Activated CD8-positive, alpha-beta memory T cell treated with anti-CD3 and anti-CD28 coated beads, Interleukin-2, amount 50 U/mL, for 4 hours (primary cell): Measurements from ENCODE around the gene SYN1.
"Not testable (repeated sequence)": the region's sequence is repeated elsewhere in the genome, so short reads cannot be mapped to it uniquely, and the experiment has no call there.

Experiments used
- DNase-seq: peaks from one replicate; pipeline ENCODE4 v3.0.0-alpha.2; 2020

SYN1 gene

GRCh38 chrX:47619486-47620302 is at the start of gene SYN1:
TSS of gene SYN1 (minus strand) at chrX:47619857. CDS start at chrX:47619728, 129 bp downstream.
- peak; percentile 81 for DNase-seq

GRCh38 chrX:47665797-47666196 is 46.1 kb upstream of the SYN1 start:
- not testable (repeated sequence) for DNase-seq

GRCh38 chrX:47664737-47665136 is 45.1 kb upstream of the SYN1 start:
- no peak for DNase-seq

GRCh38 chrX:47662144-47662657 is 42.5 kb upstream of the SYN1 start:
- DNase-seq: no peak

- no peak for DNase-seq
Observed at GRCh38 chrX:47661539-47661938, 41.9 kb upstream of the SYN1 start.

- DNase-seq: no peak
Observed at GRCh38 chrX:47659421-47659726, 39.7 kb upstream of the SYN1 start.

- peak; percentile 88 for DNase-seq
Observed at GRCh38 chrX:47658684-47659420, 39.2 kb upstream of the SYN1 start, which contains the start of gene UXT. TSS of gene UXT (minus strand) at chrX:47659180. CDS start at chrX:47658927, 253 bp downstream.

- DNase-seq: no peak
Observed at GRCh38 chrX:47658301-47658683, 38.6 kb upstream of the SYN1 start.

GRCh38 chrX:47651043-47651905 is 31.6 kb upstream of the SYN1 start:
- DNase-seq: no peak

GRCh38 chrX:47650164-47651042 is 30.7 kb upstream of the SYN1 start, which contains the start of gene ELK1:
TSS of gene ELK1 (minus strand) at chrX:47650563. CDS start at chrX:47641441, 9,122 bp downstream.
- peak; percentile 81 for DNase-seq

- DNase-seq: no peak
Observed at GRCh38 chrX:47649781-47650163, 30.1 kb upstream of the SYN1 start.

GRCh38 chrX:47649271-47649670 is 29.6 kb upstream of the SYN1 start:
- no peak for DNase-seq

GRCh38 chrX:47648376-47648775 is 28.7 kb upstream of the SYN1 start:
- DNase-seq: no peak

GRCh38 chrX:47646636-47647035 is 27.0 kb upstream of the SYN1 start:
- no peak for DNase-seq

- DNase-seq: no peak
Observed at GRCh38 chrX:47645530-47645929, 25.9 kb upstream of the SYN1 start.

GRCh38 chrX:47644557-47645091 is 25.0 kb upstream of the SYN1 start:
- DNase-seq: no peak

- no peak for DNase-seq
Observed at GRCh38 chrX:47643926-47644325, 24.3 kb upstream of the SYN1 start.

GRCh38 chrX:47638816-47639215 is 19.2 kb upstream of the SYN1 start:
- no peak for DNase-seq

- DNase-seq: no peak
Observed at GRCh38 chrX:47637546-47638195, 18.0 kb upstream of the SYN1 start.

GRCh38 chrX:47634871-47635575 is 15.4 kb upstream of the SYN1 start:
- DNase-seq: no peak
